Fibroblast of lung (primary cell): ENCODE measurements around the gene PIGN. TPM values are rescaled to one million over a fixed set of nuclear protein-coding genes. Genes with fewer than 3 reads are reported as not detected.

ENCODE experiments used
- DNase-seq, 2 donors: peaks; one replicate each; pipeline versions ENCODE4 v3.0.0 to v3.0.0-alpha.2; 2010; ENCODE audit warnings: low read depth in 2 of 2
- H2AFZ ChIP-seq: 2 replicates; pipeline ENCODE4 v1.5.1; 2012; ENCODE audit warnings: low read length, control low read depth, inconsistent platforms
- H3K27ac ChIP-seq: 2 replicates; pipeline ENCODE4 v1.5.1; 2011; ENCODE audit warnings: low read length, control low read depth; ENCODE audit not compliant: insufficient read depth
- H3K27me3 ChIP-seq: 2 replicates; pipeline ENCODE4 v1.5.1; 2011; ENCODE audit warnings: mild to moderate bottlenecking, low read length; ENCODE audit not compliant: control insufficient read depth, insufficient read depth
- H3K36me3 ChIP-seq: 2 replicates; pipeline ENCODE4 v1.5.1; 2011; ENCODE audit warnings: low read length; ENCODE audit not compliant: control insufficient read depth, insufficient read depth
- H3K4me1 ChIP-seq: 2 replicates; pipeline ENCODE4 v1.5.1; 2011; ENCODE audit warnings: low read length; ENCODE audit not compliant: control insufficient read depth, insufficient read depth; ENCODE audit errors: extremely low read depth
- H3K4me2 ChIP-seq: 2 replicates; pipeline ENCODE4 v1.5.1; 2011; ENCODE audit warnings: low read length, control low read depth; ENCODE audit not compliant: insufficient read depth; ENCODE audit errors: extremely low read depth
- H3K4me3 ChIP-seq, 4 experiments: fragments of 200-600 bp in 1 of 4; sonication (generic) in 1 of 4; replicated peaks in 1 of 4; 2 replicates each; pipeline ENCODE4 v1.5.1; 2011 to 2016; ENCODE audit warnings: low read length in 4 of 4, low read depth in 3 of 4, mild to moderate bottlenecking in 3 of 4, control low read depth in 2 of 4, inconsistent platforms in 1 of 4, mixed read lengths in 1 of 4; ENCODE audit not compliant: insufficient read depth in 1 of 4; ENCODE audit errors: control extremely low read depth in 1 of 4
- H3K79me2 ChIP-seq: 2 replicates; pipeline ENCODE4 v1.5.1; 2012; ENCODE audit warnings: mild to moderate bottlenecking, low read length, inconsistent platforms; ENCODE audit not compliant: control insufficient read depth, insufficient read depth
- H3K9ac ChIP-seq: 2 replicates; pipeline ENCODE4 v1.5.1; 2011; ENCODE audit warnings: mild to moderate bottlenecking, low read length, control low read depth; ENCODE audit not compliant: insufficient read depth
- H3K9me3 ChIP-seq: 2 replicates; pipeline ENCODE4 v1.5.1; 2012; ENCODE audit warnings: low read depth, low read length; ENCODE audit not compliant: control insufficient read depth, insufficient read depth
- H4K20me1 ChIP-seq: 2 replicates; pipeline ENCODE4 v1.5.1; 2011; ENCODE audit warnings: low read length; ENCODE audit not compliant: control insufficient read depth, insufficient read depth; ENCODE audit errors: extremely low read depth
- EZH2 ChIP-seq: IDR thresholded peaks from 2 replicates; pipeline ENCODE4 v1.5.1; 2012; ENCODE audit warnings: low read length, control low read depth, mild to moderate bottlenecking; ENCODE audit errors: missing control alignments
- polyA plus RNA-seq, 2 donors: library from polyadenylated mRNA; depleted of rRNA in 1 of 2; stranded (reverse) in 1 of 2; unstranded in 1 of 2; fragments of >200 nt; gene quantifications; 2 replicates each; pipeline ENCODE4 v1.2.1, GENCODE V29; 2011 to 2012; ENCODE audit warnings: missing spikeins in 1 of 2
- total RNA-seq: library from RNA; depleted of rRNA; stranded (reverse); fragments of >200 nt; gene quantifications from 2 replicates; pipeline ENCODE4 v1.2.1, GENCODE V29; 2014
- TF ChIP-seq, protein P1 (sequence below), 2 donors: IDR thresholded peaks in 1 of 2; conservative IDR thresholded peaks in 1 of 2; 1 replicate in 1 of 2; 2 replicates in 1 of 2; pipeline ENCODE4 v1.5.1; 2011 to 2012; ENCODE audit warnings: low read length in 2 of 2, control low read depth in 1 of 2, inconsistent platforms in 1 of 2, low read depth in 1 of 2, mild to moderate bottlenecking in 1 of 2

Gene PIGN
- total and polyA plus RNA-seq, 2 donors (not counting 1 experiment from before 2014, with no cell fraction given): 31.7 to 39.8 TPM

DNA sequence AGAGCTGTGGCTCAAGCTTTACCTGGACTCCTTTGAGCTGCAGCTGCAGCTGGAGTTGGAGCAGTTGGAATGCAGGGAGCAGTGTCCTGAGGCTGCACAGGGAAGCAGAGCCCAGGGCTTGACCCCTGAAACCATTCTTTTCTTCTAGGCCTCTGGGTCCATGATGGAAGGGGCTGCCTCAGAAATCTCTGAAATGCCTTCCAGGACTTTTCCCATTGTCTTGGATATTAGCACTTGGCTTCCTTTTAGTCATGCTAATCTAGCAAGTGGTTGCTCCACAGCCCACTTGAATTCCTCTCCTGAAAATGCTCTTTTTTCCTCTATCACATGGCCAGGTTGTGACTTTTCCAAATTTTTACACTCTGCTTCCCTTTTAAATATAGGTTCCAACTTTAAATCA is 185.5 kb downstream of the PIGN start:
- Histone ChIP-seq H4K20me1 (no peaks in the 10 kb centered on the region), H3K4me1 (no peaks in the 10 kb centered on the region), H3K9ac (no peak overlapping the region), H3K27ac (no peak overlapping the region), H3K79me2 (no peaks in the 10 kb centered on the region), H2AFZ (no peak overlapping the region), H3K4me2 (no peak overlapping the region), H3K36me3 (no peaks in the 10 kb centered on the region), H3K27me3 (no peaks in the 10 kb centered on the region), H3K4me3 (no peak overlapping the region), H3K9me3 (no peaks in the 10 kb centered on the region)
- no peak for TF ChIP-seq EZH2
- TF ChIP-seq, protein P1, sequence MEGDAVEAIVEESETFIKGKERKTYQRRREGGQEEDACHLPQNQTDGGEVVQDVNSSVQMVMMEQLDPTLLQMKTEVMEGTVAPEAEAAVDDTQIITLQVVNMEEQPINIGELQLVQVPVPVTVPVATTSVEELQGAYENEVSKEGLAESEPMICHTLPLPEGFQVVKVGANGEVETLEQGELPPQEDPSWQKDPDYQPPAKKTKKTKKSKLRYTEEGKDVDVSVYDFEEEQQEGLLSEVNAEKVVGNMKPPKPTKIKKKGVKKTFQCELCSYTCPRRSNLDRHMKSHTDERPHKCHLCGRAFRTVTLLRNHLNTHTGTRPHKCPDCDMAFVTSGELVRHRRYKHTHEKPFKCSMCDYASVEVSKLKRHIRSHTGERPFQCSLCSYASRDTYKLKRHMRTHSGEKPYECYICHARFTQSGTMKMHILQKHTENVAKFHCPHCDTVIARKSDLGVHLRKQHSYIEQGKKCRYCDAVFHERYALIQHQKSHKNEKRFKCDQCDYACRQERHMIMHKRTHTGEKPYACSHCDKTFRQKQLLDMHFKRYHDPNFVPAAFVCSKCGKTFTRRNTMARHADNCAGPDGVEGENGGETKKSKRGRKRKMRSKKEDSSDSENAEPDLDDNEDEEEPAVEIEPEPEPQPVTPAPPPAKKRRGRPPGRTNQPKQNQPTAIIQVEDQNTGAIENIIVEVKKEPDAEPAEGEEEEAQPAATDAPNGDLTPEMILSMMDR (conservative IDR thresholded peaks at IDR 0.05 in 1 of 2, IDR thresholded peaks at IDR 0.05 in 1 of 2; ENCODE audit: low read depth in 1 of 2, low read length in 2 of 2): no peak
- no peak for DNase-seq

DNA sequence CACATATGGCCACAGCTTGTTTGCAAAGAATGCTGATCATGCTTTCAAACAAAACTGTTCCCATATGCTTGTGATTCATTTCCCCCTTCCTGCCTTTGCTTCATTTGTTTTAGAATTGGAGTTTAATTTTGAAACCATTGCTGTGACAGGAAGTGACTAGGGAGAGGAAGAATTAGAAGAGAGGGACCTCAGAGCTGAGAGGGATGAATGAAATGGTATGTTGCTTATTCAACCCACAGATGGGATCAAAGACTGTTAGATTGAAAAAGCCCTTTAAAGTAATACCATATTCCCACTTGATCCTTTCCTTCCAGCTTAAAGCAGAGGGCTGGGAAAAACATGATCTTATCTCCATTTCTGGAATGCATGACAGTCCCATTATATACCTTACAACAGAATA is 187.9 kb downstream of the PIGN start:
- DNase-seq: peak; percentile 72 to 93
- H3K4me2 ChIP-seq: peak overlapping the region; percentile 32
- H3K9me3 ChIP-seq: no peaks in the 10 kb centered on the region
- H3K4me1 ChIP-seq: no peaks in the 10 kb centered on the region
- TF ChIP-seq EZH2: no peak
- peak overlapping the region; percentile 42 for H3K27ac ChIP-seq
- no peak overlapping the region for H3K9ac ChIP-seq
- H2AFZ ChIP-seq: no peak overlapping the region
- no peaks in the 10 kb centered on the region for H3K79me2 ChIP-seq
- H3K27me3 ChIP-seq: no peaks in the 10 kb centered on the region
- no peaks in the 10 kb centered on the region for H3K36me3 ChIP-seq
- H4K20me1 ChIP-seq: no peaks in the 10 kb centered on the region
- no peak overlapping the region for H3K4me3 ChIP-seq

DNA sequence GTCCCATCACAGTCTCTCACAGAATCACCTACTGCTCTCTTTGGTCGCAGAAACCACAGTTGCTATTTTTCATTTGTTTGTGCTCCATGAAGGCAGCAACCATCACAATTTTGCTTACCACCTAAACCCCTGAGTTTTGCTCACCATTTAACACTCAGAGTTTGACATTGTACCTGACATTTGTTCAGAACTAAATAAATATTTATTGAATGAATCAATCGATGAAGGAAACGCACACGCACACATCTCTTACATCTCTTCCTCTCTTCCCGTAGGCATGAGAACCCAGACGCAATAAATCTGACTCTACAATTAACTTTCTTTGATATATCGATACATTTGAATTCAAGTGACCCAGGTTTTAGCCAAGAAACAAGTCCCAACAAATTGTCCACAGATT is 188.5 kb downstream of the PIGN start:
- TF ChIP-seq, protein P1 (conservative IDR thresholded peaks at IDR 0.05 in 1 of 2, IDR thresholded peaks at IDR 0.05 in 1 of 2; ENCODE audit: low read depth in 1 of 2, low read length in 2 of 2): no peak
- TF ChIP-seq EZH2: no peak
- no peak overlapping the region for H3K4me3 ChIP-seq
- H3K4me2 ChIP-seq: no peak overlapping the region
- no peak overlapping the region for H2AFZ ChIP-seq
- no peaks in the 10 kb centered on the region for H3K79me2 ChIP-seq
- no peaks in the 10 kb centered on the region for H4K20me1 ChIP-seq
- peak overlapping the region; percentile 3 for H3K27ac ChIP-seq
- H3K9me3 ChIP-seq: no peaks in the 10 kb centered on the region
- peaks cover 6% of the 10 kb centered on the region for H3K4me1 ChIP-seq
- no peak for DNase-seq
- no peaks in the 10 kb centered on the region for H3K36me3 ChIP-seq
- no peak overlapping the region for H3K9ac ChIP-seq
- H3K27me3 ChIP-seq: no peaks in the 10 kb centered on the region
